Bronchial epithelial cell (primary cell): ENCODE results near the gene SLC5A1. TPM values are rescaled to one million over a fixed set of nuclear protein-coding genes. Genes with fewer than 3 reads are reported as not detected.

ENCODE experiments used
- DNase-seq: peaks from one replicate; pipeline ENCODE4 v3.0.0-alpha.2; 2010; ENCODE audit warnings: low read depth
- FAIRE-seq: peaks from 2 replicates; lab custom pipeline; 2011; peaks lifted over from hg19 to GRCh38; lab: Jason Lieb, UNC
- H3K27me3 ChIP-seq: 2 replicates; pipeline ENCODE4 v1.5.1; 2011; ENCODE audit warnings: low read length; ENCODE audit not compliant: control insufficient read depth, insufficient read depth
- H3K36me3 ChIP-seq: 2 replicates; pipeline ENCODE4 v1.5.1; 2011; ENCODE audit warnings: low read length; ENCODE audit not compliant: control insufficient read depth, insufficient read depth
- H3K4me3 ChIP-seq: 2 replicates; pipeline ENCODE4 v1.5.1; 2011; ENCODE audit warnings: mild to moderate bottlenecking, low read depth, low read length, control low read depth
- total RNA-seq: library from RNA; depleted of rRNA; stranded (reverse); fragments of >200 nt; gene quantifications from 2 replicates; pipeline ENCODE4 v1.2.1, GENCODE V29; 2014
- TF ChIP-seq, protein P1 (sequence below): IDR thresholded peaks from 2 replicates; pipeline ENCODE4 v1.5.1; 2011; ENCODE audit warnings: mild to moderate bottlenecking, moderate library complexity, low read length, control low read depth, inconsistent platforms; ENCODE audit not compliant: insufficient read depth, severe bottlenecking

Gene SLC5A1
- total RNA-seq, 1 donor from 2014 or later, result 0.26 TPM

DNA sequence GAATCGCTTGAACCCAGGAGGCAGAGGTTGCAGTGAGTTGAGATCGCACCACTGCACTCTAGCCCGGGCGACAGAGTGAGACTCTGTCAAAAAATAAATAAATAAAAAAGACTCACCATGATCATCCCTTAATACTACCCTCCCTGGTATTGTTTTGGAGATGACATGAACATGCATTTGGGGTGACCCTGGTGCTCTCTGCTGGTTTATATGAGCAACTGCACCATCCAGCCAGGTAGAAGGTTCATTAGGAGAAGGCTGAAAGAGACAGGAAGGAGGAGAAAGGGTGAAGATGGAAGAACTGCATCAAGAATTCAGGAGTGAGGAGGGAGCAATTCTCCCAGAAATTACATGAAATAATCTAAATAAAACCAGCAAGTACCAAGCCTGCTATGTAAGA is 37.8 kb downstream of the SLC5A1 start:
- peak; percentile 61 for DNase-seq
- Histone ChIP-seq H3K4me3 (no peak overlapping the region), H3K36me3 (no peaks in the 10 kb centered on the region), H3K27me3 (no peaks in the 10 kb centered on the region)
- FAIRE-seq, result no peak
- TF ChIP-seq, protein P1, sequence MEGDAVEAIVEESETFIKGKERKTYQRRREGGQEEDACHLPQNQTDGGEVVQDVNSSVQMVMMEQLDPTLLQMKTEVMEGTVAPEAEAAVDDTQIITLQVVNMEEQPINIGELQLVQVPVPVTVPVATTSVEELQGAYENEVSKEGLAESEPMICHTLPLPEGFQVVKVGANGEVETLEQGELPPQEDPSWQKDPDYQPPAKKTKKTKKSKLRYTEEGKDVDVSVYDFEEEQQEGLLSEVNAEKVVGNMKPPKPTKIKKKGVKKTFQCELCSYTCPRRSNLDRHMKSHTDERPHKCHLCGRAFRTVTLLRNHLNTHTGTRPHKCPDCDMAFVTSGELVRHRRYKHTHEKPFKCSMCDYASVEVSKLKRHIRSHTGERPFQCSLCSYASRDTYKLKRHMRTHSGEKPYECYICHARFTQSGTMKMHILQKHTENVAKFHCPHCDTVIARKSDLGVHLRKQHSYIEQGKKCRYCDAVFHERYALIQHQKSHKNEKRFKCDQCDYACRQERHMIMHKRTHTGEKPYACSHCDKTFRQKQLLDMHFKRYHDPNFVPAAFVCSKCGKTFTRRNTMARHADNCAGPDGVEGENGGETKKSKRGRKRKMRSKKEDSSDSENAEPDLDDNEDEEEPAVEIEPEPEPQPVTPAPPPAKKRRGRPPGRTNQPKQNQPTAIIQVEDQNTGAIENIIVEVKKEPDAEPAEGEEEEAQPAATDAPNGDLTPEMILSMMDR, result peak; percentile 73

GRCh38 chr22:32082331-32082730 is 39.3 kb downstream of the SLC5A1 start:
- DNase-seq (no peak), FAIRE-seq (no peak)
- Histone ChIP-seq H3K4me3 (no peak overlapping the region), H3K36me3 (no peaks in the 10 kb centered on the region), H3K27me3 (no peaks in the 10 kb centered on the region)
- TF ChIP-seq, protein P1, result no peak

DNA sequence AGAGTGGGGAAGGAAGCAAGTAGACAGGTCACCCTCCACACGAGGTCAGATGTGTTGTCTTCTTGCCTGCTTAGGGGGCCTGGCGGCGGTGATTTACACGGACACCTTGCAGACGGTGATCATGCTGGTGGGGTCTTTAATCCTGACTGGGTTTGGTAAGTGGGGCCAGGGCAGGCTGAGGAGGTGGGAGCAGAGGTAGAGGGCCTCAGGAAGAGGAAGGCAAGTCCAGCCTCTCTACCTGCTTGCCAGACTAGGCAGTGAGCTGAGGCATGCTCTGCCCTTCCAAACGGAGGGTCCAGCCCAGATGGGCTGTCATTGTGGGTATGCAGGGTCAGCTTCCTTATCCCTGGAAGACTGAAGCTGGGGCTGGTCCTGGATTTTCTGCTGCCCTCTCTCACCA is 39.9 kb downstream of the SLC5A1 start:
- Histone ChIP-seq H3K27me3 (no peaks in the 10 kb centered on the region), H3K4me3 (no peak overlapping the region), H3K36me3 (no peaks in the 10 kb centered on the region)
- no peak for DNase-seq
- TF ChIP-seq, protein P1, result no peak
- no peak for FAIRE-seq

DNA sequence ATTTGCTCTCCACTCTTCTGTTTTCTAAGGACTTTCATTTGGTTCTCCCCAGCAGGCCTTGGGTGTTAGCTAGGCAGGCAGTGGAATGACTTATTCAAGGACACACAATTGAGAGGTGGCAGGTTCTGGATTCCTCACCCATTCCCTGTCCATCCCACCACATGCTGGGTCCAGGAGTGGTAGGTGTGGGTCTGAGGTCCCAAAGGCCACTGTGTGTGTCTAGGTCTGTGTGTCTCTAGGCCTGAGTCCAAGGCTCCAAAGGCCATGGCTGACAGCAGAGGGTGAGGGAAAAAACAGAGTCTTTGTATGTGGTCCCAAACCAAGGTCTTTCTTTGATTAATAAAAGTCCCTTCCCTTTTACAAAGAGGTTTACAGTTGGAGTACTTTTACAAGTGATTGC is 40.8 kb downstream of the SLC5A1 start:
- TF ChIP-seq, protein P1, result no peak
- no peak for DNase-seq
- Histone ChIP-seq H3K27me3 (no peaks in the 10 kb centered on the region), H3K4me3 (no peak overlapping the region), H3K36me3 (no peaks in the 10 kb centered on the region)
- no peak for FAIRE-seq

- no peaks in the 10 kb centered on the region for H3K36me3 ChIP-seq
- TF ChIP-seq, protein P1, result no peak
- no peak overlapping the region for H3K4me3 ChIP-seq
- FAIRE-seq (no peak), DNase-seq (no peak)
- H3K27me3 ChIP-seq, result no peaks in the 10 kb centered on the region
Measured at GRCh38 chr22:32088084-32088483, 45.0 kb downstream of the SLC5A1 start.

DNA sequence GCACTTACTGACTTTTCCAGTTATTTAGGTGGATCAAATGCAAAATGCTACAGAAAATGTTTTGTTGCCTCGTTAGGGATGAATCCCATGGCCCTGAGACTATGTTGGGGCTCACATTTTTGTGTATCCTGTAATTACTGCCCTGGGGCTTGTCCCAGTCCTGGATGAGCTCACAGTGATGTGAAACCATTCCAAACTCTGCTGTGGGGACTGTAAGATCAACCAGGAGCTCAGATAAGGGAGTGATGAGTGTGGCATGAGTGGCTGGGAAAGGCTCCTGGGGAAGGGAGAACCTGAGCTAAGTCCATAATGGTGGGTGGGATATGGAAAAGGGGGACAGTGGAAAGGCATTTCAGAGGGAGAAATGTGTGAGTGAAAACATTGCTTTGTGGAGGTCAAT is 54.0 kb downstream of the SLC5A1 start:
- DNase-seq, result no peak
- no peaks in the 10 kb centered on the region for H3K36me3 ChIP-seq
- peaks cover 4% of the 10 kb centered on the region for H3K27me3 ChIP-seq
- no peak overlapping the region for H3K4me3 ChIP-seq
- FAIRE-seq, result peak; percentile 55
- TF ChIP-seq, protein P1, result no peak
